GM12892 (cell line): ENCODE data around the gene RPL32.

Experiments
- DNase-seq: peaks from one replicate; pipeline ENCODE4 v3.0.0; 2011; ENCODE audit not compliant: insufficient read length
- FAIRE-seq: peaks from 2 replicates; lab custom pipeline; 2011; peaks lifted over from hg19 to GRCh38; lab: Jason Lieb, UNC
- POLR2A ChIP-seq: IDR thresholded peaks from 2 replicates; pipeline ENCODE4 v1.6.1; 2011; ENCODE audit warnings: low read depth, low read length, control low read depth
- POLR2AphosphoS5 ChIP-seq: IDR thresholded peaks from 2 replicates; pipeline ENCODE4 v1.6.1; 2011; ENCODE audit warnings: low read depth, low read length, control low read depth
- TAF1 ChIP-seq: IDR thresholded peaks from 2 replicates; pipeline ENCODE4 v1.6.1; 2011; ENCODE audit warnings: low read depth, mild to moderate bottlenecking, control low read depth, low read length, borderline replicate concordance

Gene RPL32

GRCh38 chr3:12825156-12825555 is 16.2 kb downstream of the RPL32 start:
- DNase-seq, result no peak
- TF ChIP-seq POLR2A (no peak), TAF1 (no peak), POLR2AphosphoS5 (no peak)
- FAIRE-seq, result no peak

- no peak for DNase-seq
- TF ChIP-seq TAF1 (no peak), POLR2A (no peak), POLR2AphosphoS5 (no peak)
- no peak for FAIRE-seq
Measured at GRCh38 chr3:12824299-12824698, 17.1 kb downstream of the RPL32 start.

GRCh38 chr3:12822725-12823373 is 18.5 kb downstream of the RPL32 start:
- no peak for TF ChIP-seq TAF1
- DNase-seq (no peak), FAIRE-seq (no peak)

- no peak for DNase-seq
- TF ChIP-seq TAF1, result no peak
- no peak for TF ChIP-seq POLR2A
- no peak for TF ChIP-seq POLR2AphosphoS5
- peak; percentile 46 for FAIRE-seq
Measured at GRCh38 chr3:12818773-12819172, 22.6 kb downstream of the RPL32 start.

GRCh38 chr3:12818273-12818672 is 23.1 kb downstream of the RPL32 start:
- TF ChIP-seq POLR2A, result no peak
- no peak for TF ChIP-seq POLR2AphosphoS5
- TF ChIP-seq TAF1, result no peak

GRCh38 chr3:12817343-12817710 is 24.0 kb downstream of the RPL32 start:
- TF ChIP-seq TAF1, result no peak
- TF ChIP-seq POLR2A, result no peak
- TF ChIP-seq POLR2AphosphoS5, result no peak
- FAIRE-seq (no peak), DNase-seq (no peak)

More at GRCh38 chr3:12818273-12818672, 23.1 kb downstream of the RPL32 start:
- DNase-seq (no peak), FAIRE-seq (no peak)

GRCh38 chr3:12816521-12817342 is 24.6 kb downstream of the RPL32 start:
- DNase-seq (no peak), FAIRE-seq (no peak)
- TF ChIP-seq POLR2AphosphoS5 (no peak), POLR2A (no peak), TAF1 (no peak)

- no peak for DNase-seq
- no peak for FAIRE-seq
- TF ChIP-seq TAF1, result no peak
- no peak for TF ChIP-seq POLR2AphosphoS5
- no peak for TF ChIP-seq POLR2A
Measured at GRCh38 chr3:12815719-12816118, 25.6 kb downstream of the RPL32 start.

- TF ChIP-seq POLR2A (no peak), TAF1 (no peak), POLR2AphosphoS5 (no peak)
- DNase-seq (no peak), FAIRE-seq (no peak)
Measured at GRCh38 chr3:12815078-12815477, 26.3 kb downstream of the RPL32 start.

GRCh38 chr3:12813967-12814366 is 27.4 kb downstream of the RPL32 start:
- DNase-seq (no peak), FAIRE-seq (no peak)
- TF ChIP-seq TAF1 (no peak), POLR2AphosphoS5 (no peak), POLR2A (no peak)

GRCh38 chr3:12812812-12813211 is 28.6 kb downstream of the RPL32 start:
- TF ChIP-seq TAF1 (no peak), POLR2AphosphoS5 (no peak), POLR2A (no peak)
- DNase-seq (no peak), FAIRE-seq (no peak)

- FAIRE-seq, result no peak
- TF ChIP-seq POLR2A, result no peak
- no peak for TF ChIP-seq TAF1
- no peak for TF ChIP-seq POLR2AphosphoS5
- DNase-seq, result no peak
Measured at GRCh38 chr3:12810961-12811360, 30.4 kb downstream of the RPL32 start.
